ENCODE results near the gene ANKDD1B.
"Not testable (repeated sequence)": the region's sequence is repeated elsewhere in the genome, so short reads cannot be mapped to it uniquely, and the experiment has no call there.

Gene ANKDD1B

DNA sequence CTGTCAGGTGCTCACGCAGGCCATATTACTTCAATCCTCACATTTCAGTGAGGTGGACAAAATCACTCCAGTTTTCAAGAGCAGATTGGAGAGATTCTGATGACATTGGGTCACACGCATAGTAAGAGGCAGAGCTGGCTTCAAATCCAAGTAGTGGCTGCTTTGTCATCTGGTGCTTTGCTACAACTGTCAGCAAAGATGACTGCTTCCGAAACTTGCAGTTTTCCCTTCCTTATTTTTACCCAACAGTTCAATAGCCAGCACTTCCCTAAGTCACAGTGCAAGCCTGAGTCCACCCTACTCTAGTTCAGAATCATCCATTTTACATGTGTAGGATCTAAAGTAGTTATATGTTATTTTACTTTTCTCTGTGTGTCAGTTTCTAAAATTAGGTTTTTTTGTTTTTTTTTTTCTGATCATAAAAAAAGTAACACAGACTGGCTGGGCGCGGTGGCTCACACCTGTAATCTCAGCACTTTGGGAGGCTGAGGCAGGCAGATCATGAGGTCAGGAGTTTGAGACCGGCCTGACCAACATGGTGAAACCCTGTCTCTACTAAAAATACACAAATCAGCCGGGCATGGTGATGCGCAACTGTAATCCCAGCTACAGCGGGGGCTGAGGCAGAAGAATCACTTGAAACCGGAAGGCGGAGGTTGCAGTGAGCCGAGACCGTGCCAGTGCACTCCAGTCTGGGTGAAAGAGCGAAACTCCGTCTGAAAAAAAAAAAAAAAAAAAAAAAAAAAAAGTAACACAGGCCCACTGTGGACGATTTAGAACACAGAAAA is 49.6 kb downstream of the ANKDD1B start:
- DNase-seq (ENCODE audit: low read depth, low spot score), result no peak

DNA sequence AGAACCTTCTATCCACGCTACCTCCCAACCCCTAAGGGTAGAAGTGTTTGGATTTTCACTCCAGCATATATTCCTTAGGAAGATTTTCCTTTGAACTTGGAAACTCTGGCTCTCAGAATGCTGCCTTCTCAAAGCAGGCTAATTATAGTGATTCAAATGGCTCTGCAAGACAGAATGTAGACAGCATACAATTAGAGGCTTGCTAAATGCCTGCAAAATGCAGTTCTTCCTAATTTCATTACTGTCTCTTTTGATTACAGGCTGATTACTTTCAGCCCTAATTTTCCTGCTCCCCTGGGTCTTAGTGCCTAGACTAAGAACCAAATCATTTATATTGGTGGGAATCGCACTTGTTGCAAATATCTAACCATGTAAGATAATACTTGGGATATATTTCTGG is 50.8 kb downstream of the ANKDD1B start:
- no peak for DNase-seq (ENCODE audit: low read depth, low spot score)

DNA sequence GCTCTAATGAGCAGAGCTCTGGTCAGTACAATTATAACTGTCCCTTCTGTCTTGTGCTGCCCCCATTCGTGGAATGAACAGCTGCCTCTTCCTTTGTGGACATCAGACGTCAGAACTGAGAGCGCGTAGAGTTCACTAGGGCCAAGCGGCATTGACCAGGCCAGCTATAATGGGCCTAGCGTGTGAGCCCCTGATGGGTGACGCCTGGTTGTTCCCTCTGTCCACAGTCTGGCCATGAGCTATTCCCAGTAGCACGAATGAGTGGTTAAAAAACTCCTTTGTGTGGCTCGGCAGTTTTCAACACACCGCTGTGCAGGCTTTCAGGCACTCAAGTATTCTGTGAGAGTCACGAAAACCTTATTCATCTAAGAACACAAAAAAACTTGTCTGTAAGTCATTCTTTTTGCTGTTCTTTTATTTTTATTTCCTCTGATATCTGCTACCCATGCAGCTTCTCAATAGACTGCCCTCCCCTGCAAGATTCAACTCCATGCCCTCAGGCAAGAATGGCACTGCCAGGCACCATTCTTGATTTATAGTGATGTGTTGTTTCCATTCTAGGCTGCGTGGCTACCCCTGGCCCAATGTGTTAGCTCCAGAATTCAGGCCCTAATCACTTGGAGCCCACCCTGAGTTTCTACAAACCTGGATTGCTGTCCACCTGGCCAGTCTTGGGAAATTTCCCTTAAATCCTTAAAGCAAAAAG is 52.5 kb downstream of the ANKDD1B start:
- no peak for DNase-seq (ENCODE audit: low read depth, low spot score)

DNA sequence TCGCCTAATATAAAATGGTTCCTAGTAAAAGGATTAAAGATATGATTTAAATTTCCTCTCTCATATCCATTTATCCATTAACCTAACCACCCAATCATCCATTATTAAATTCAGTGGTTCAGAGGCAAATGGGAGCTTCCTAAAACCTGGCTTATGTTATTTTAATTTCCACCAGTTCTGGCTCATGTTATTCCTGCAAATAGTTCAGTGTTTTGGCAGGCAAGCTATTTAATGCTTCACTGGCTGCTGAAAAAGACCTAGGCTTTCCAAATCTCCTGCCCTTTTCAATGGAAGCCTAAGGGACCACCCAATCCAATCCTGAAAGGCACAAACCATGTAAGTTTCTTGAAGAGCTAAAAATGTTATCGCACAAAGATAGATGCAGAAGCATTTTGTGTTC is 53.7 kb downstream of the ANKDD1B start:
- no peak for DNase-seq (ENCODE audit: low read depth, low spot score)

DNA sequence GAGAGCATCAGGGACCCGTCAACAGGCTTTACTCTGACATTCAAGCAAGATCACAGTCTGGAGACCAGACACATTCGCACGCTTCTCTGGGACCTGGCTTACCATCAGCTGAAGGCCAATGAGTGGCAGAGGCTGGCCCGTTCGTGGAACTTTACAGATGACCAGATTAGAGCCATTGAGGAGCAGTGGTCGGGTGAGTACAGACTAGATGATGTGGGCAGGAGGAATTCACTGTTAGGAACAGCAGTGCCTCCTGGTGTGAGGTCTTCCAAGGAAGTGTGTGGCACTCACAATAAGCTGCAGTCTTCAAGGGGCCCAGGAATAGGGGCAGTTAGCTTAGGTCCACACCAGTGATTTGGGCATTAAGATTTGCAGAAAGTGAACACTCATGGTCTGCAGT is 55.5 kb downstream of the ANKDD1B start:
- DNase-seq (ENCODE audit: low read depth, low spot score), result no peak

DNA sequence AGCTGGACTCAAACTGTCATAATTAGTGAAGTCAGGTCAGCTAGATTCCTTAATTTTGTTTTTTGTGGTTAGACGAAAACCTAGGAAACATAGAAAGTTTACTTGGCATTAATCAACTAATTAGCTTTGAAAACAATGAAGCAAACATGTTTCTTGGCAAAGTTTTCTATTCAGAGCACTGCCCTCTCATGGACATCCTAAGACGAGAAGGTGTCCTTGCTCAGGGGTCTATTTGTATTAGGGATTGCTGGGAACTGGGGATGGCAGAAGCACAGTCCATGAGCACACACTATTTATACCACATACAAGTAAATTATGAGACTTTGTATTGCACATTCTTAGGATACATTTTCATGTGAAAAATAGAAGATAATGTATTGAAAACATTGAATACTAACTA is 56.3 kb downstream of the ANKDD1B start:
- no peak for DNase-seq (ENCODE audit: low read depth, low spot score)

DNA sequence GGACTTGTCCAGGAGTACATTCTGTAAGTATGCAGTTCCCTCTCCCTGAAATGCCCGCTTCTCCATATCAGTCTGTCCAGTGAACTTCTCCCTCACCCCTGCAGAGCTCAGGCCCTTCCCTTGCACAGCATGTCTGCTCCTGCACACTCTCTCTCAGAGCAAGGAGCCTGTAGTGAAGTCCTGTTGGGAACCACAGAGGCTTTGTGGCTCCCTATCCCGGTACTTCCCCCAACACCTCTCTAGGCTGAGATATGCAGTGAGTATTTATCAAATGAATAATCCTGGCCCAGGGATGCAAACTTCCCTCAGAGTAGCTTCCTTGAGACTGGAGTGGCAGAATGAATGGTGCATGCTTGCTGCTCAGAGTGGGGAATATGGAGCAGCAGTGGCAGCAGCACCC is 57.2 kb downstream of the ANKDD1B start:
- DNase-seq (ENCODE audit: low read depth, low spot score), result no peak

DNA sequence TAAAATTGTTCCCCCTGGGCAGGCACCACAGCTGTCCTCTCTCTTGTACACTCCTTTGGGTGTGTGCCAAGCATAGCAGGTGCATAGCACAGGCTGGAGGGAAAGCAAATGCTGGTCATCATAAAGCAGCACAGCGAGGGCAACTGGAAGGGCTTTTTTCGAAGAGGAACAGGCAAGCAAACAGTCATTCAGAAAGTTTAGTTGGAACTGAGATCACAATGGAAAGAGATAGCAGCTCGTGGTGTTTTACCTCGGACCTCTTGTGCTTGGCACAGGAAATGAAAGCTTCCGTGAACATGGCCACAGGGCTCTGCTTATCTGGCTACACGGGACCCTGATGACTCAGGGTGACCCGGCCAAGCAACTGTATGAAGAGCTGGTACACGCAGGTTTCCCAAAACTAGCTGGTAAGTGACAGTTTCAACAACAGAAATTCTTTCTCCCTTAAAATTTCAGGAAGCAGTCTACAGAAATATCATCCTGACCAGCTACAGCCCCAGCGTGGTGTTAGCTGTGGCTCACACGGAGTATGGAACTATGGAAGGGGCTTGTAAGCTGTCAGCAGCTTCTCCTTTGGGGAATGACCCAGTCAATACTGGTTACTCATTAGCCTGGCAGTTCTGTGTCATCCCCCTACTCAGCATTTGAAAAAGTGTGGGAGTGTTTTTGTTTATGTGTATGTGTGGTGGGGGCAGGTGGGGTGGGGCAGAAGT is 57.9 kb downstream of the ANKDD1B start:
- DNase-seq (ENCODE audit: low read depth, low spot score), result no peak

DNA sequence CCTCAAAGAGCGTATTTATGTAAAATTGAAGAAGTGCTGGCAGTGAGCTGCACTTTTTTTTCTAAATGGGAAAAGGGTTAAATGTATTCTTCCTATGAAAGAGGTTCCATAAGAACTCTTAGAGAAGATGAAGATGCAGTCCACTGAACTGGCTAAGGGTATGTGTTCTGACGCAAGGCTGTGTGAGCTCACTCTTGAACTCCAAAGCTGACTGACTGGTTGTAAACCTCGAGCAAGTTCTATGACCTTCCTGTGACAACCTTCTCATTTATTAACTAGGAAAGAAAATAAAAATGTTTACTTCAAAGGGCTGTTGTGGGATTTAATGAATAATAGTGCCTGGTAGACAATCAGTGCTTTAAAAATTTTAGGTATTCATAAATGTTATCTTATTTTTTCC is 59.3 kb downstream of the ANKDD1B start:
- DNase-seq (ENCODE audit: low read depth, low spot score), result no peak

DNA sequence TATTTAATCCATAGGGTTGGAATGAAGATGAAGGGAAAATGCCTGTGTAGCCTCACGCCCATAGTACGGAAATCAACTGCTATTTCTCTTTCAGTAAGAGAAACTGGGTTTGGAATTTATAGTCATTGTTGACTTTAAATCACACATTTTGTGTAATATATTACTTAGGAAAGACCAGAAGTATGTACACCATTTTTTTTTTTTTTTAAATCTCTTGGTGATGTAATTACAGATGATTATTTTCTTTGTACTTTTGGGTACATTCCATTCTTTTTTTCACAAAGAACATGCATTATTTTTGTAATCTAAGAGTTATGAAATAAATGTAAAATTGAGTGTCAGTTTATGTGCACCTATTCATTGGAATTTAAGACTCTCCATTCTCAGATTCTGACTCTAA is 60.3 kb downstream of the ANKDD1B start:
- no peak for DNase-seq (ENCODE audit: low read depth, low spot score)

DNA sequence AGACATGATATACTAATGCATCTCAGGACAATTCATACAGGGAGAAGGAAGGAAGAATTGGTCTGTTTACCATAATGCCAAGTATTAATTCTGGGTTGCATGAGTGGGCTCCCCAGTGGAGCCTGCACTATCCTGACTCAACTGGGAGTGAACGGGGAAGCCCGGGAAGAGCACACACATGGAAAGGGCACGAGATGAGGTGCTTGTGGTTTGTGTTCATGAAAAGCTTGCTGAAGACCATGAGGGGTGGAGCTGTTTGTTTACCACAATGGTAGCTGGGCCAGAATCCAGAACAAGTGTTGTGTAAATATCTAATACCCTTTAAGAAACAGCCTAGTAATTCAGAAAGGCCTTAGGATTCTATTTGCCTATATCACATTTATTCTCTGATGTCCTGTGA is 61.4 kb downstream of the ANKDD1B start:
- no peak for DNase-seq (ENCODE audit: low read depth, low spot score)

DNA sequence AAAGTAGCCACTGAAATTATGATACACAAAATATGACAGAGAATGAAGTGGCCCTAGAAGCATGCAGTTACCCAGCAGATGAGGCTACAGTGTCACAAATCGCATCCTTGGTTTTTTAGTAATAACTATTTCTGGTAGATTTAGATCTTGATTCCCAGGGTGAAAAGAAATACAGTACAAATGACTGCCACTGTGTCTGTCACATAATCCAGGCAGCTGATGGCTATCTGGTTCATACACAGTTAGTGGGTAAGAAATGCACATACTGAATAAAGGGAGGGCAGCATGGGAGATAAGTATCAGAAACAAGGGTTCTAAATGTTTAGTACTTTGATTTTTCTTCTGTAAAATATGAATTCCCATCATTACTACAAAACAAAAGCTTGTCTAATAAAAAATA is 64.5 kb downstream of the ANKDD1B start:
- no peak for DNase-seq (ENCODE audit: low read depth, low spot score)

DNA sequence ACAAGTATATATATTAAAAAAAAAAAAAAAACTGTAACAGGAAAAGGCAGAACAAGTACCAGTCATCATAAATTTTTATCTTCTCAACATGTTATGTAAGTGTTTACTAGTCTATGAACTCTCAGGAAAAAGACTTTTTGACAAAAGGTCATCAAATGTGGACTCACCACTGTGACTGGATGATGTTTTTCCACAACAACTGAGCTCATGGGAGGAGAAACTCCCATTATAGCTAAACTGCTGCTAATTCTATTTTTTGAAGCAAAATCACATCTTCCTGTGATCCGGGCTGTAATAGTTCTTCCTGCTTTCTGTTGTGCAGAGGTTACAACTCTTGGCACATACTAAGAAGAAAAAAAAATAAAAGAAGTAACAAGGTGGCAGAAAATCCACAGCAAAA is 66.4 kb downstream of the ANKDD1B start:
- DNase-seq (ENCODE audit: low read depth, low spot score), result no peak

DNA sequence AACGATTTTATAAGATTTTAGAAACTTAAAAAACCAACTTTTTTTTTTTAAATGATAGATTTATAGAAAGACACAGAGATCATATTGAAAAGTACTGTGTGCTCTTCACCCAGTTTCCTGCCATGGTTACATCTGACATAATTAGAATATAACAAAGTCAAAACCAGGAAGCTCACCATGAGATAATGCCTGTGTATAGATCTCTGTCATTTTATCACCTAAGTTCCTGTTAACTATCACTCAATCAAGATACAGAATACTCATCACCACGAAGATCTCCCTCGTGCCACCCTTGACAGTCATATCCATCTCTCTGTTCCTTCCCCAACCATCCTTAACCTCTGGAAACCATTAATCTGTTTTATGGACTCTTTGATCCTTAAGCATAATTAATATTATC is 66.9 kb downstream of the ANKDD1B start:
- no peak for DNase-seq (ENCODE audit: low read depth, low spot score)

DNA sequence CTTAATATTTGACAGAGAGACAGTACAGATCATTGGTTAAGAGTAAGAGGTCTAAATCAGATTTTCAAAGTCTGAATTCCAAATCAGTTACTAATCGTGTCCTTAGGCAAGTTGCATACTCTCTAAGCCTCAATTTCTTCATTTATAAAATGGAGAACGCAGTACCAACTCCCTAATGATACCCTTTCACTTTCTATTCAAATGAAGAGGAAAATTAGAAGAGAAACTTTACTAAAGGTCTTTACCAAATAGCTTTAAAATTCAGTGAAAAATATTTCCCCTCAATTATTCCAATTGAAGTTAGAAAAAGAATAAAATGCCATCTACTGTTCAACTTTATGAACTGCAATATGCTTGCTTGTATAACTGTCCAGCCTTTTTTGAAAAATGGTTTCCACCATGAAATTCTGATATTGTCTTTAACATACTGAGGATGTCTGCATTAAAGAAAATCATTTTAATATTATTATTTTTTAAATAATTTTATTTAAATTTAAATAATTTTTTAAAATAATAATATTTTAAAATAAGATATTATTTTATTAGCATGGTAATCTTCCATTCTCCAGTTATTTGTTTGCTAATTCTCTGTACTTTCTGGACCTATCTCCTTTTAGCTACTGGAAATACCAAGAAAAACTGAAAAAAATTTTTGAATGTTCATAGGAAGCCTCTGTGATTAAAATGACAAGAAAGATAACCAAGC is 70.0 kb downstream of the ANKDD1B start:
- DNase-seq (ENCODE audit: low read depth, low spot score), result no peak

DNA sequence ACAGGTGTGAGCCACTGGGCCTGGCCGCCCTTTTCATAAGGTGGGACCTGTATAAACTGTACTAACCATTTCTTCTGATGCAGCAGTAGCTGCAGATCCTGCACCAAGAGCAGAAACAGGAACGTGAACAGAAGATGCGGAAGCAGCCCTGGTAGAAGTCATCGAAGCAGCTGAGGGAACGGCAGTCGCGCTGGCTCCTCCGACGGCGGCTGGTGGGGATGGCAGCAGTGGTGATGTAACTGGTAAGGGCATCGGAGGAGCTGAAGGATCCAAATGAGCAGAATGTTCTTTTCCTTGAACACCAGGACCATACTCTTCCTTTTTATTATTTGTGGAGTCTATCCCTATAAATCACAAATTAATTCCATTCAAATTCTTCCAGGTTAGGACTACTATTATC is 73.9 kb downstream of the ANKDD1B start:
- no peak for DNase-seq (ENCODE audit: low read depth, low spot score)

DNA sequence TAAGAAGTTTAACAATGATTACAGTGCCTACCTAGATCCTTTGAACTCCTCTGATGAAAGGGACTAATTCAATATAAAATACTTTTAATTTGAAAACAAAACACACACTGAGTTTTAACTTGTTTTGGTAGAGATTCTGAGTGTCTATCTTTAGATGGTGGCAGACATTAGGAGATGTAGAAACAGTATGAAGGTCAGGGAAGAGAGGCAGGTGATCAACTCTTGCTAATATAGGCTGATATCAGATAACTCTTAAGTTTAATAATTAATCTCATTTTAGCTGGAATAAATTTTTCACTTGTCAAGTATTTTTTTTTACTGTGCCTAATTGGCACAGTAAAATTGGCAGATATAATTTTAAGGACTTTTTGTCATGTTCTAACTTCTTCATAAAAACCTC is 75.2 kb downstream of the ANKDD1B start:
- DNase-seq (ENCODE audit: low read depth, low spot score), result no peak

DNA sequence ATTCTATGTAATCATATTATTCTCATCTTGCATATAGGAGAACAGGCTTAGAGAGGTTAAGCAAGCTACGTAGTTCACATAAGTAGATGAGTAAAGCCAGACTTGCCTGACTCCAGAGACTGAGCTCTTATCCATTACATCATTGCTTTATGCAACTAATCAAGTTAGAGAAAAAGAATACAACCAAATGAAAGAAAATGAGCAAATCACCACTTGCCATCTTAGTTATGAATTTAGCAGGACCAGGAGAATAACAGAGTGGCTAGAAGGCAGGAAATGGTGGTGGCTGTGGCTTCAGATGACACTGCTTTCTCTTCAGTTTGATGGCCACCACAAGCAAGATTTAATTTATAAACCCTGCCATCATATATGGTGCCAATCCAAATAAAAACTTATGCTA is 79.4 kb downstream of the ANKDD1B start:
- no peak for DNase-seq (ENCODE audit: low read depth, low spot score)

DNA sequence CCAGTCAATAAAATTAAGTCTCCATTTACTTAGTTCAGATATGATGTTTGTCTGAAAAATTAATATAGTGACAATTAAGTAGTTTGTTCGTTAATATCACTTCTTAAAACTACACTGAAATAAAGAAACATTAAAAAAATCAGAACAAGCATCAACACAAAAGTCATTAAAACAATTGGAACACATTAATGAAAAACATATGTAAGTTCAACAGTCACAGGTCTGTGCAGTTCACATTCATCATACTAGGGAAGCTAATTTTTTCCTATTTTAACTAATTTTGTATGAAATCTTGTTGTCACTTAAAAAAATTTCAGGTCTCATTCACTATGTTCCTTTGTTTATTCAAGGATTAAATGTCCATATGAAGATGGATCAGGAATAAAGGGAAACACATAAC is 83.5 kb downstream of the ANKDD1B start:
- DNase-seq (ENCODE audit: low read depth, low spot score), result no peak

DNA sequence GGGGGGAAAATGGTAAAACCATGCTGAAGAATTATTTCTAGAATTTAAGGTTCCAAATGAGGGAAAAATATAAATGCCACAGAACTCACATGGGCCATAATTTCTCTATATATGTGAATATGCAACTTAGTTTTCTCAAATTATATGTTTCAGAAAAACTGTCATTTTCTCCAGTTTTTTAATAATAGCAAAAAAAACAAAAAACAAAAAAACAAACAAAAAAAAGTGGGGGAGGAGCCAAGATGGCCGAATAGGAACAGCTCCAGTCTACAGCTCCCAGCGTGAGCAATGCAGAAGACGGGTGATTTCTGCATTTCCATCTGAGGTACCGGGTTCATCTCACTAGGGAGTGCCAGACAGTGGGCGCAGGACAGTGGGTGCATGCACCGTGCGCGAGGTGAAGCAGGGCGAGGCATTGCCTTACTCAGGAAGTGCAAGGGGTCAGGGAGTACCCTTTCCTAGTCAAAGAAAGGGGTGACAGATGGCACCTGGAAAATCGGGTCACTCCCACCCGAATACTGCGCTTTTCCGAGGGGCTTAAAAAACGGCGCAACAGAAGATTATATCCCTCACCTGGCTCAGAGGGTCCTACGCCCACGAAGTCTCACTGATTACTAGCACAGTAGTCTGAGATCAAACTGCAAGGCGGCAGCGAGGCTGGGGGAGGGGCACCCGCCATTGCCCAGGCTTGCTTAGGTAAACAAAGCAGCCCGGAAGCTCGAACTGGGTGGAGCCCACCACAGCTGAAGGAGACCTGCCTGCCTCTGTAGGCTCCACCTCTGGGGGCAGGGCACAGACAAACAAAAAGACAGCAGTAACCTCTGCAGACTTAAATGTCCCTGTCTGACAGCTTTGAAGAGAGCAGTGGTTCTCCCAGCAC is 84.5 kb downstream of the ANKDD1B start:
- not testable (repeated sequence) for DNase-seq (ENCODE audit: low read depth, low spot score)

DNA sequence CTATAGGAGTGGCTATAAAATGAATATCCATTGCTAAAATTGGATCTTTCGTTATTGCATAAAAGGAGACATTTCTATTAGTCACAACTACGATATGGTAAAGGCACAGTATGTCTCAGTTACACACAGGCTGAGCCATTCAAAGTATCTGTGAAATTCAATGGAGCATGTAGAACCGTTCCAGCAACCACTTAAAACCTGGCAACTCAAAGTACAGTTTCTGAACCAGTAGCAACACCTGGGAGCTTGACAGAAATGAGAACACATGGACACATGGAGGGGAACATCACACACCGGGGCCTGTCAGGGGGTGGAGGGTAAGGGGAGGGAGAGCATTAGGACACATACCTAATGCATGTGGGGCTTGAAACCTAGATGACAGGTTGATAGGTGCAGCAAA is 90.6 kb downstream of the ANKDD1B start:
- no peak for DNase-seq (ENCODE audit: low read depth, low spot score)
